GM13977 (cell line): Measurements from ENCODE around the gene PTTG1IP.

ENCODE experiments used
- DNase-seq: peaks from one replicate; pipeline ENCODE4 v3.0.0; 2012; ENCODE audit warnings: low spot score
- in situ Hi-C: fragments of 300-500 bp; cut with MboI; formaldehyde crosslinking; loops from one replicate; pipeline ENCODE4 v1.12.0; 2022; ENCODE audit warnings: low sequenced_read_pairs, low pct_unique_long_range_greater_than_20kb, mixed read lengths, inconsistent platforms; ENCODE audit not compliant: unreplicated experiment
- TF ChIP-seq, protein P1 (sequence below): IDR thresholded peaks from 2 replicates; pipeline ENCODE4 v1.5.1; 2012; ENCODE audit warnings: mild to moderate bottlenecking, control low read depth; ENCODE audit not compliant: insufficient read depth; ENCODE audit errors: extremely low read depth, missing control alignments

Gene PTTG1IP

GRCh38 chr21:44813727-44814126 is 59.8 kb downstream of the PTTG1IP start:
- TF ChIP-seq, protein P1, sequence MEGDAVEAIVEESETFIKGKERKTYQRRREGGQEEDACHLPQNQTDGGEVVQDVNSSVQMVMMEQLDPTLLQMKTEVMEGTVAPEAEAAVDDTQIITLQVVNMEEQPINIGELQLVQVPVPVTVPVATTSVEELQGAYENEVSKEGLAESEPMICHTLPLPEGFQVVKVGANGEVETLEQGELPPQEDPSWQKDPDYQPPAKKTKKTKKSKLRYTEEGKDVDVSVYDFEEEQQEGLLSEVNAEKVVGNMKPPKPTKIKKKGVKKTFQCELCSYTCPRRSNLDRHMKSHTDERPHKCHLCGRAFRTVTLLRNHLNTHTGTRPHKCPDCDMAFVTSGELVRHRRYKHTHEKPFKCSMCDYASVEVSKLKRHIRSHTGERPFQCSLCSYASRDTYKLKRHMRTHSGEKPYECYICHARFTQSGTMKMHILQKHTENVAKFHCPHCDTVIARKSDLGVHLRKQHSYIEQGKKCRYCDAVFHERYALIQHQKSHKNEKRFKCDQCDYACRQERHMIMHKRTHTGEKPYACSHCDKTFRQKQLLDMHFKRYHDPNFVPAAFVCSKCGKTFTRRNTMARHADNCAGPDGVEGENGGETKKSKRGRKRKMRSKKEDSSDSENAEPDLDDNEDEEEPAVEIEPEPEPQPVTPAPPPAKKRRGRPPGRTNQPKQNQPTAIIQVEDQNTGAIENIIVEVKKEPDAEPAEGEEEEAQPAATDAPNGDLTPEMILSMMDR, result no peak
- in situ Hi-C loops, result no loop called here

GRCh38 chr21:44813149-44813548 is 60.3 kb downstream of the PTTG1IP start:
- no peak for DNase-seq
- in situ Hi-C loops, result no loop called here
- TF ChIP-seq, protein P1, result no peak

More at GRCh38 chr21:44813727-44814126, 59.8 kb downstream of the PTTG1IP start:
- DNase-seq, result no peak

DNA sequence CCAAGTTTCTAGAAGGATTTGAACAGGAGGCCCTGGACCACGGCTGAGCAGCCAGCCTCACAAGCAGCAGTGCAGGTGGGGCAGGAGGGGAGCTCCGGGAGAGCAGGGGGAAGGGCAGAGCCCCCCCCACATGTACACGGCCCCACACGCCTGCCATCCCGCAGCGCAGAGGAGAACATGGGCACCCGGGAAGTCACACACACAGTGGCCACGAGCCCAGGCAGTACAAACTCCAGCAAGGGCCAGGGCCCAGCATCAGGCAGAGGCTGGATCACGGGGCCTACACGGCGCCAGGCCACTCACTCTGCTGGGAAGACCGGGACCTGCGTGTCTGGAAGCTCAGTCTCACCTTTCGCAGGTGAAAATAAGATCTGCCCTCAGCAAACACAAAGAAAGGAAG is 60.9 kb downstream of the PTTG1IP start:
- TF ChIP-seq, protein P1, result no peak
- in situ Hi-C loops, result no loop called here
- DNase-seq, result no peak

- no peak for DNase-seq
- TF ChIP-seq, protein P1, result no peak
- in situ Hi-C loops, result no loop called here
Measured at GRCh38 chr21:44810779-44811178, 62.7 kb downstream of the PTTG1IP start.

- TF ChIP-seq, protein P1, result no peak
- in situ Hi-C loops, result no loop called here
- no peak for DNase-seq
Measured at GRCh38 chr21:44805859-44806258, 67.6 kb downstream of the PTTG1IP start.

- DNase-seq, result no peak
- TF ChIP-seq, protein P1, result no peak
- in situ Hi-C loops, result no loop called here
Measured at GRCh38 chr21:44805226-44805625, 68.3 kb downstream of the PTTG1IP start.

DNA sequence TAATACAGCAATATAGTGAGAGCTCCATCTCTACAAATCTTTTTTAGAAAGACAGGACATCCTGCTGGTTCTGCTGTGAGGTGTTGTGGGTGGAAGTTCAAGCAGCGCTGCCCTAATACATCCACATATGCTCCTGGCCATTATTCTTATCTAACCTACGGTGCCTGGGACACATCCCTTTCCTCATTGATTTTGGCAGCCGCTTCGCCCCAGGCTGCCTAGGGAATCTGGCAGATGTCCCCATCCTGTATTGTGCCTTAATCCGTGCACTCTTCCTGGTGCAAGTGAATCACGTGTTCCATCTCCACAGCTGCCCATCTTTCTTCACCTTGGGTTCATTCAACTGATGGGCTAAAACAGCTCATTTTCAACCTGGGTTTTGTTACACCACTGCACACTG is 68.7 kb downstream of the PTTG1IP start:
- TF ChIP-seq, protein P1, result no peak
- in situ Hi-C loops, result no loop called here
- no peak for DNase-seq
